HCT116 (cell line): ENCODE measurements around the gene HMG20A.

Source experiments
- CTCF ChIP-seq, 3 experiments: fragments of 200-600 bp in 1 of 3; sonication (generic) in 1 of 3; IDR thresholded peaks in 2 of 3; conservative IDR thresholded peaks in 1 of 3; 2 replicates each; pipeline ENCODE4 v1.5.1; 2012 to 2017; ENCODE audit warnings: low read depth in 2 of 3, low read length in 2 of 3, antibody characterized with exemption in 1 of 3, borderline replicate concordance in 1 of 3, control low read depth in 1 of 3, mild to moderate bottlenecking in 1 of 3, mixed read lengths in 1 of 3, mixed run types in 1 of 3, moderate library complexity in 1 of 3; ENCODE audit not compliant: insufficient read depth in 1 of 3
- EZH2 ChIP-seq: fragments of 200-600 bp; sonication (generic); IDR thresholded peaks from 2 replicates; pipeline ENCODE4 v1.6.1; 2017; ENCODE audit warnings: antibody characterized with exemption, mixed run types
- MAX ChIP-seq: IDR thresholded peaks from 2 replicates; pipeline ENCODE4 v1.6.1; 2012
- POLR2A ChIP-seq: IDR thresholded peaks from 2 replicates; pipeline ENCODE4 v1.7.0; 2011; ENCODE audit warnings: borderline replicate concordance; ENCODE audit not compliant: insufficient read depth, insufficient read length; ENCODE audit errors: extremely low read depth

GRCh38 chr15:77412972-77413698 lies 7.6 kb upstream of the HMG20A start:
- no peak for TF ChIP-seq CTCF (IDR thresholded peaks at IDR 0.05 in 2 of 3, conservative IDR thresholded peaks at IDR 0.05 in 1 of 3; ENCODE audit: borderline replicate concordance in 1 of 3, insufficient read depth in 1 of 3, low read depth in 2 of 3, low read length in 2 of 3)
- no peak for TF ChIP-seq EZH2
- no peak for TF ChIP-seq MAX
- TF ChIP-seq POLR2A = no peak
